ENCODE results near the gene TAS2R20.

DNA sequence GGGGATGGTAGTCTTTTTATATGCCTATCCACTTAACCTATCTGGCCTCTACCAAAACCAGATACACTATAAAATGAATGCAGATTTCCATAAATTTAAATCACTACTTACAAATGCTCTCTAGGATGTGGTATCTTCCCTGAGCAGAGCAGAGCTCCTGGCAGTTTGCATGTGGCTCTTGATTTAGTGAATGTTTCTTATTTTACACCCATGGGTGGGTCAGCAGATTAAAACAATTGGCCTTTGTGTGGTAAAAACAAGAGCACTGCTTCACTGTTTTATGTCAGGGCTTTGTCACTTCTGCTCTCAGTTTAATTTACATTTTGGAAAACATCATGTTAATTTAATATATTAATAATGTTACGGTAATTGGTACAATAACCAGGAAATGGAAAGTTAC, 18.8 kb upstream of the TAS2R20 start:
- TF ChIP-seq, protein P1, sequence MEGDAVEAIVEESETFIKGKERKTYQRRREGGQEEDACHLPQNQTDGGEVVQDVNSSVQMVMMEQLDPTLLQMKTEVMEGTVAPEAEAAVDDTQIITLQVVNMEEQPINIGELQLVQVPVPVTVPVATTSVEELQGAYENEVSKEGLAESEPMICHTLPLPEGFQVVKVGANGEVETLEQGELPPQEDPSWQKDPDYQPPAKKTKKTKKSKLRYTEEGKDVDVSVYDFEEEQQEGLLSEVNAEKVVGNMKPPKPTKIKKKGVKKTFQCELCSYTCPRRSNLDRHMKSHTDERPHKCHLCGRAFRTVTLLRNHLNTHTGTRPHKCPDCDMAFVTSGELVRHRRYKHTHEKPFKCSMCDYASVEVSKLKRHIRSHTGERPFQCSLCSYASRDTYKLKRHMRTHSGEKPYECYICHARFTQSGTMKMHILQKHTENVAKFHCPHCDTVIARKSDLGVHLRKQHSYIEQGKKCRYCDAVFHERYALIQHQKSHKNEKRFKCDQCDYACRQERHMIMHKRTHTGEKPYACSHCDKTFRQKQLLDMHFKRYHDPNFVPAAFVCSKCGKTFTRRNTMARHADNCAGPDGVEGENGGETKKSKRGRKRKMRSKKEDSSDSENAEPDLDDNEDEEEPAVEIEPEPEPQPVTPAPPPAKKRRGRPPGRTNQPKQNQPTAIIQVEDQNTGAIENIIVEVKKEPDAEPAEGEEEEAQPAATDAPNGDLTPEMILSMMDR (IDR thresholded peaks at IDR 0.05; ENCODE audit: low read depth, low read length, poor library complexity, severe bottlenecking) = no peak
- TF ChIP-seq EZH2phosphoT487 (IDR thresholded peaks at IDR 0.05; ENCODE audit: borderline replicate concordance, low read length) = no peak
